Measurements from ENCODE around the gene CDH20. TPM values are rescaled to one million over a fixed set of nuclear protein-coding genes. Genes with fewer than 3 reads are reported as not detected.
A peak's percentile ranks its signal among the peaks of the same experiment; 100 is the strongest.

The CDH20 gene
- total RNA-seq, 2 experiments from 2014 or later, result not detected

GRCh38 chr18:61497422-61497821, 164.2 kb downstream of the CDH20 start:
- Histone ChIP-seq H3K79me2 (ENCODE audit: insufficient read depth, low read depth, low read length) (no peaks in the 10 kb centered on the region), H3K9me2 (ENCODE audit: insufficient read depth, low read length) (no peaks in the 10 kb centered on the region), H2AFZ (ENCODE audit: low read length) (no peak overlapping the region), H3K4me2 (ENCODE audit: low read length) (no peak overlapping the region), H3K4me3 (ENCODE audit: low read depth, low read length, poor library complexity, severe bottlenecking) (no peak overlapping the region), H3K36me3 (ENCODE audit: insufficient read depth, low read length) (no peaks in the 10 kb centered on the region), H4K20me1 (ENCODE audit: insufficient read depth, low read length) (no peaks in the 10 kb centered on the region), H3K4me1 (ENCODE audit: insufficient read depth, low read length, poor library complexity, severe bottlenecking) (no peaks in the 10 kb centered on the region), H3K9me3 (ENCODE audit: low read length) (no peaks in the 10 kb centered on the region), H3K27ac (ENCODE audit: low read depth, low read length, poor library complexity, severe bottlenecking) (no peak overlapping the region)
- ChIA-PET POLR2A (interaction anchor here (0.6 kb wide), 1 partner anchor 136 kb away, joined by 4 read pairs; no protein-coding TSS in a partner anchor), CTCF (ENCODE audit: unreplicated experiment) (no interaction called here)
- BruUV-seq (replicated peaks), result no TSS peak
- no peak for DNase-seq (ENCODE audit: low spot score)
- intact Hi-C loops (cut with micrococcal nuclease; ENCODE audit: unreplicated experiment), result no loop called here
- TF ChIP-seq CTCF (conservative IDR thresholded peaks at IDR 0.05; ENCODE audit: low read length) (no peak), EZH2phosphoT487 (IDR thresholded peaks at IDR 0.05; ENCODE audit: borderline replicate concordance, low read depth, low read length) (no peak)

GRCh38 chr18:61502472-61502871, 169.2 kb downstream of the CDH20 start:
- no peak overlapping the region for H3K4me2 ChIP-seq (ENCODE audit: low read length)
- POLR2A ChIA-PET, result no interaction called here

More at GRCh38 chr18:61502472-61502871, 169.2 kb downstream of the CDH20 start:
- DNase-seq (ENCODE audit: low spot score), result peak; percentile 19
- peak; percentile 68 for TF ChIP-seq CTCF (conservative IDR thresholded peaks at IDR 0.05; ENCODE audit: low read length)
- TF ChIP-seq EZH2phosphoT487 (IDR thresholded peaks at IDR 0.05; ENCODE audit: borderline replicate concordance, low read depth, low read length), result no peak
- intact Hi-C loops (cut with micrococcal nuclease; ENCODE audit: unreplicated experiment), result loop anchor here (2.0 to 10.0 kb wide), 3 partner anchors 180 to 818 kb away; no protein-coding TSS in a partner anchor
- Histone ChIP-seq H4K20me1 (ENCODE audit: insufficient read depth, low read length) (no peaks in the 10 kb centered on the region), H3K4me3 (ENCODE audit: low read depth, low read length, poor library complexity, severe bottlenecking) (no peak overlapping the region), H3K9me2 (ENCODE audit: insufficient read depth, low read length) (no peaks in the 10 kb centered on the region), H3K27ac (ENCODE audit: low read depth, low read length, poor library complexity, severe bottlenecking) (no peak overlapping the region), H3K4me1 (ENCODE audit: insufficient read depth, low read length, poor library complexity, severe bottlenecking) (no peaks in the 10 kb centered on the region), H3K79me2 (ENCODE audit: insufficient read depth, low read depth, low read length) (no peaks in the 10 kb centered on the region), H2AFZ (ENCODE audit: low read length) (no peak overlapping the region), H3K36me3 (ENCODE audit: insufficient read depth, low read length) (no peaks in the 10 kb centered on the region), H3K9me3 (ENCODE audit: low read length) (no peaks in the 10 kb centered on the region)
- CTCF ChIA-PET (ENCODE audit: unreplicated experiment), result no interaction called here
- BruUV-seq (replicated peaks), result no TSS peak
